Uterus (tissue), 4 donors: ENCODE results near the gene ERMAP. TPM values are rescaled to one million over a fixed set of nuclear protein-coding genes. Genes with fewer than 3 reads are reported as not detected.
A peak's percentile ranks its signal among the peaks of the same experiment; 100 is the strongest.
"Not testable (repeated sequence)": the region's sequence is repeated elsewhere in the genome, so short reads cannot be mapped to it uniquely, and the experiment has no call there.

Experiments
- DNase-seq, 2 donors: peaks; one replicate each; pipeline ENCODE4 v3.0.0-alpha.2; 2019 to 2020
- H3K27ac ChIP-seq, 2 donors: fragments of 200-600 bp; sonication (generic); 1 replicate in 1 of 2; 2 replicates in 1 of 2; pipeline ENCODE4 v1.5.1; 2016 to 2018
- H3K27me3 ChIP-seq, 2 donors: fragments of 200-600 bp; sonication (generic); one replicate each; pipeline ENCODE4 v1.5.1; 2018 to 2019; ENCODE audit warnings: control low read depth in 1 of 2
- H3K36me3 ChIP-seq, 2 donors: fragments of 200-600 bp; sonication (generic); one replicate each; pipeline ENCODE4 v1.5.1; 2019; ENCODE audit warnings: control low read depth in 1 of 2
- H3K4me1 ChIP-seq, 2 donors: fragments of 200-600 bp; sonication (generic); one replicate each; pipeline ENCODE4 v1.5.1; 2018 to 2019; ENCODE audit warnings: control low read depth in 1 of 2
- H3K4me3 ChIP-seq, 2 donors: fragments of 200-600 bp; sonication (generic); 1 replicate in 1 of 2; 2 replicates in 1 of 2; pipeline ENCODE4 v1.5.1; 2018 to 2019; ENCODE audit warnings: mild to moderate bottlenecking in 1 of 2
- H3K9me3 ChIP-seq, 2 donors: fragments of 200-600 bp; sonication (generic); one replicate each; pipeline ENCODE4 v1.5.1; 2019; ENCODE audit warnings: control low read depth in 1 of 2
- CTCF ChIP-seq, 4 experiments: fragments of 200-600 bp in 2 of 4; fragments of 450-650 bp in 2 of 4; sonication (generic) in 2 of 4; IDR thresholded peaks; one replicate each; pipeline ENCODE4 v1.5.1; 2016 to 2019; ENCODE audit warnings: antibody characterized with exemption in 4 of 4, mild to moderate bottlenecking in 2 of 4, moderate library complexity in 1 of 4
- POLR2A ChIP-seq, 2 donors: fragments of 450-650 bp; IDR thresholded peaks; one replicate each; pipeline ENCODE4 v1.6.1; 2016; ENCODE audit warnings: antibody characterized with exemption in 2 of 2, mild to moderate bottlenecking in 1 of 2, moderate library complexity in 1 of 2
- intact Hi-C: fragments of 100-400 bp; cut with DNase I; formaldehyde crosslinking; loops from one replicate; pipeline ENCODE4 v1.15.1; 2023; ENCODE audit warnings: low total_unique reads
- total RNA-seq, 4 donors: library from RNA; depleted of rRNA in 3 of 4; stranded (reverse); fragments of >200 nt in 3 of 4; gene quantifications; one replicate each; pipeline versions ENCODE4 v1.1.0 to v1.2.4, GENCODE V29; 2014 to 2023
- donor health status: DM: yes; HTN: yes; CAD: no.

ERMAP gene
- total RNA-seq, 4 donors from 2014 or later, result 0.59 to 16.0 (median 7.6) TPM

- H3K4me3 ChIP-seq, result no peak overlapping the region
- TF ChIP-seq POLR2A (IDR thresholded peaks at IDR 0.05), result no peak
- no peak for TF ChIP-seq CTCF (IDR thresholded peaks at IDR 0.05)
- no peaks in the 10 kb centered on the region for H3K9me3 ChIP-seq
- peak overlapping the region; percentile 1 to 12 for H3K27ac ChIP-seq
- no peaks in the 10 kb centered on the region for H3K4me1 ChIP-seq
- H3K36me3 ChIP-seq, result no peaks in the 10 kb centered on the region
- H3K27me3 ChIP-seq, result no peaks in the 10 kb centered on the region
- DNase-seq, result no peak
- intact Hi-C loops, result no loop called here
Observed at GRCh38 chr1:42806171-42806570, 10.8 kb upstream of the ERMAP start.

- H3K27ac ChIP-seq, result peak overlapping the region; percentile 1 to 12
- no peaks in the 10 kb centered on the region for H3K36me3 ChIP-seq
- DNase-seq, result no peak
- intact Hi-C loops, result no loop called here
- H3K9me3 ChIP-seq, result no peaks in the 10 kb centered on the region
- no peaks in the 10 kb centered on the region for H3K27me3 ChIP-seq
- no peak for TF ChIP-seq POLR2A (IDR thresholded peaks at IDR 0.05)
- TF ChIP-seq CTCF (IDR thresholded peaks at IDR 0.05), result no peak
- no peaks in the 10 kb centered on the region for H3K4me1 ChIP-seq
- H3K4me3 ChIP-seq, result no peak overlapping the region
Observed at GRCh38 chr1:42806593-42806992, 10.3 kb upstream of the ERMAP start.

- no peak for DNase-seq
- intact Hi-C loops, result no loop called here
- H3K4me1 ChIP-seq, result no peaks in the 10 kb centered on the region
- H3K27me3 ChIP-seq, result no peaks in the 10 kb centered on the region
- no peak overlapping the region for H3K4me3 ChIP-seq
- no peaks in the 10 kb centered on the region for H3K36me3 ChIP-seq
- H3K27ac ChIP-seq, result no peak overlapping the region
- no peaks in the 10 kb centered on the region for H3K9me3 ChIP-seq
- TF ChIP-seq POLR2A (IDR thresholded peaks at IDR 0.05) (no peak), CTCF (IDR thresholded peaks at IDR 0.05) (no peak)
Observed at GRCh38 chr1:42807056-42807668, 9.8 kb upstream of the ERMAP start.

- intact Hi-C loops, result not testable (repeated sequence)
Observed at GRCh38 chr1:42814815-42815214, 2.1 kb upstream of the ERMAP start.

GRCh38 chr1:42815941-42816584 is 859 bp upstream of the ERMAP start:
- Histone ChIP-seq H3K4me3 (peak overlapping the region; percentile 64 to 83), H3K36me3 (no peaks in the 10 kb centered on the region), H3K27me3 (no peaks in the 10 kb centered on the region), H3K4me1 (peaks cover 0 to 7% of the 10 kb centered on the region in 2 donors), H3K27ac (peak overlapping the region; percentile 95 to 98), H3K9me3 (no peaks in the 10 kb centered on the region)
- intact Hi-C loops, result no loop called here
- DNase-seq, result no peak
- TF ChIP-seq POLR2A (IDR thresholded peaks at IDR 0.05) (no peak), CTCF (IDR thresholded peaks at IDR 0.05) (no peak)

More at GRCh38 chr1:42814815-42815214, 2.1 kb upstream of the ERMAP start:
- not testable (repeated sequence) for H3K4me1 ChIP-seq, H3K9me3 ChIP-seq, H3K27ac ChIP-seq, DNase-seq, H3K4me3 ChIP-seq, H3K36me3 ChIP-seq, H3K27me3 ChIP-seq
